ENCODE data around the gene C8G. TPM values are rescaled to one million over a fixed set of nuclear protein-coding genes. Genes with fewer than 3 reads are reported as not detected.
A peak's percentile ranks its signal among the peaks of the same experiment; 100 is the strongest.

C8G gene
- total and polyA plus RNA-seq, 9 of the 15 experiments (the other 6 are each of a cell fraction or from before 2014, with no cell fraction given), result 0.35 to 5.9 (median 2.7) TPM; not detected in 2

GRCh38 chr9:136928591-136928990, 16.5 kb upstream of the C8G start:
- POLR2A ChIA-PET, result interaction anchor here (0.6 to 3.2 kb wide), 3 partner anchors 8 to 97 kb away, joined by 3 to 19 read pairs (median 3); no protein-coding TSS in a partner anchor
- intact Hi-C loops (cut with micrococcal nuclease) (no loop called here), in situ Hi-C loops (cut with MboI) (no loop called here)
- Histone ChIP-seq H4K20me1 (replicated peaks; ENCODE audit: control insufficient read depth, insufficient read depth, low read length) (peaks cover 4% of the 10 kb centered on the region; the same call in 1 of the 2 replicates), H3K4me1 (replicated peaks in 1 of 2; ENCODE audit: control insufficient read depth in 2 of 2, insufficient read depth in 2 of 2, low read length in 2 of 2) (peaks cover 10 to 28% of the 10 kb centered on the region in 2 experiments; a peak in 4 of 5 replicates), H3K9me3 (replicated peaks; ENCODE audit: control insufficient read depth, insufficient read depth, low read depth, low read length) (no peaks in the 10 kb centered on the region), H3K79me2 (ENCODE audit: control insufficient read depth, insufficient read depth, low read length) (no peaks in the 10 kb centered on the region), H3K4me3 (no peak overlapping the region), H3K36me3 (ENCODE audit: control insufficient read depth, insufficient read depth, low read length) (peaks cover 68% of the 10 kb centered on the region; the same call in 2 of the 3 replicates), H3K9ac (ENCODE audit: insufficient read depth in 1 of 2, low read depth in 2 of 2, low read length in 2 of 2) (peak overlapping the region in 1 of 2 experiments; percentile 62; a peak in 1 of 4 replicates), H3K27me3 (ENCODE audit: control insufficient read depth in 2 of 2, insufficient read depth in 2 of 2, low read length in 2 of 2) (no peaks in the 10 kb centered on the region), H3K4me2 (ENCODE audit: insufficient read depth, low read length) (no peak overlapping the region), H3K9me1 (ENCODE audit: control insufficient read depth, insufficient read depth, low read length) (no peaks in the 10 kb centered on the region), H2AFZ (ENCODE audit: low read depth, low read length) (no peak overlapping the region), H3K27ac (ENCODE audit: extremely low read depth, low read depth, low read length) (no peak overlapping the region)
- WGBS (ENCODE audit: insufficient coverage, low coverage, missing lambda C conversion rate), result 86% methylated on average over 8 of the region's 9 CpGs
- no peak for DNase-seq (ENCODE audit: extremely low read depth in 1 of 4, low spot score in 3 of 4)
- CTCF ChIA-PET (ENCODE audit: low intra/inter-chr PET ratio), result no interaction called here
- no TSS peak for BruUV-seq (replicated peaks)
- FAIRE-seq, result no peak
- peak; percentile 36 for ATAC-seq
- no peak for TF ChIP-seq NR2C1 (IDR thresholded peaks at IDR 0.05)
- TF ChIP-seq NR2C1 (tag; IDR thresholded peaks at IDR 0.05), result no peak
- TF ChIP-seq SIN3A (IDR thresholded peaks at IDR 0.05; ENCODE audit: borderline replicate concordance in 2 of 2, control insufficient read depth in 1 of 2, low read depth in 2 of 2, low read length in 2 of 2), result no peak
- 0 out of 2 replicates have a peak, but pooled peaks have one; percentile 16 for TF ChIP-seq C11orf30 (IDR thresholded peaks at IDR 0.05; ENCODE audit: low read depth)
- TF ChIP-seq TEAD2 (tag; IDR thresholded peaks at IDR 0.05), result no peak
- TF ChIP-seq, protein P1, sequence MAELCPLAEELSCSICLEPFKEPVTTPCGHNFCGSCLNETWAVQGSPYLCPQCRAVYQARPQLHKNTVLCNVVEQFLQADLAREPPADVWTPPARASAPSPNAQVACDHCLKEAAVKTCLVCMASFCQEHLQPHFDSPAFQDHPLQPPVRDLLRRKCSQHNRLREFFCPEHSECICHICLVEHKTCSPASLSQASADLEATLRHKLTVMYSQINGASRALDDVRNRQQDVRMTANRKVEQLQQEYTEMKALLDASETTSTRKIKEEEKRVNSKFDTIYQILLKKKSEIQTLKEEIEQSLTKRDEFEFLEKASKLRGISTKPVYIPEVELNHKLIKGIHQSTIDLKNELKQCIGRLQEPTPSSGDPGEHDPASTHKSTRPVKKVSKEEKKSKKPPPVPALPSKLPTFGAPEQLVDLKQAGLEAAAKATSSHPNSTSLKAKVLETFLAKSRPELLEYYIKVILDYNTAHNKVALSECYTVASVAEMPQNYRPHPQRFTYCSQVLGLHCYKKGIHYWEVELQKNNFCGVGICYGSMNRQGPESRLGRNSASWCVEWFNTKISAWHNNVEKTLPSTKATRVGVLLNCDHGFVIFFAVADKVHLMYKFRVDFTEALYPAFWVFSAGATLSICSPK (IDR thresholded peaks at IDR 0.05; ENCODE audit: borderline replicate concordance), result no peak
- no peak for TF ChIP-seq SRSF1 (IDR thresholded peaks at IDR 0.05; ENCODE audit: low read depth, low read length)
- TF ChIP-seq FOXP1 (CRISPR knock-in tag; IDR thresholded peaks at IDR 0.05), result 0 out of 2 replicates have a peak, but pooled peaks have one; percentile 38
- no peak for TF ChIP-seq WHSC1 (IDR thresholded peaks at IDR 0.05; ENCODE audit: low read length)
- TF ChIP-seq, protein P2, sequence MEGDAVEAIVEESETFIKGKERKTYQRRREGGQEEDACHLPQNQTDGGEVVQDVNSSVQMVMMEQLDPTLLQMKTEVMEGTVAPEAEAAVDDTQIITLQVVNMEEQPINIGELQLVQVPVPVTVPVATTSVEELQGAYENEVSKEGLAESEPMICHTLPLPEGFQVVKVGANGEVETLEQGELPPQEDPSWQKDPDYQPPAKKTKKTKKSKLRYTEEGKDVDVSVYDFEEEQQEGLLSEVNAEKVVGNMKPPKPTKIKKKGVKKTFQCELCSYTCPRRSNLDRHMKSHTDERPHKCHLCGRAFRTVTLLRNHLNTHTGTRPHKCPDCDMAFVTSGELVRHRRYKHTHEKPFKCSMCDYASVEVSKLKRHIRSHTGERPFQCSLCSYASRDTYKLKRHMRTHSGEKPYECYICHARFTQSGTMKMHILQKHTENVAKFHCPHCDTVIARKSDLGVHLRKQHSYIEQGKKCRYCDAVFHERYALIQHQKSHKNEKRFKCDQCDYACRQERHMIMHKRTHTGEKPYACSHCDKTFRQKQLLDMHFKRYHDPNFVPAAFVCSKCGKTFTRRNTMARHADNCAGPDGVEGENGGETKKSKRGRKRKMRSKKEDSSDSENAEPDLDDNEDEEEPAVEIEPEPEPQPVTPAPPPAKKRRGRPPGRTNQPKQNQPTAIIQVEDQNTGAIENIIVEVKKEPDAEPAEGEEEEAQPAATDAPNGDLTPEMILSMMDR (IDR thresholded peaks at IDR 0.05 in 2 of 3, conservative IDR thresholded peaks at IDR 0.05 in 1 of 3; ENCODE audit: insufficient read depth in 2 of 3, low read depth in 1 of 3, low read length in 3 of 3), result no peak
- no peak for TF ChIP-seq CHD4 (IDR thresholded peaks at IDR 0.05; ENCODE audit: insufficient read depth, insufficient replicate concordance, low read depth, low read length, poor library complexity, severe bottlenecking)
- peak; percentile 58 for TF ChIP-seq POLR2G (IDR thresholded peaks at IDR 0.05; ENCODE audit: low read depth, low read length)
- no peak for TF ChIP-seq E2F8 (IDR thresholded peaks at IDR 0.05; ENCODE audit: low read depth, partially characterized antibody)
- TF ChIP-seq, protein P3, sequence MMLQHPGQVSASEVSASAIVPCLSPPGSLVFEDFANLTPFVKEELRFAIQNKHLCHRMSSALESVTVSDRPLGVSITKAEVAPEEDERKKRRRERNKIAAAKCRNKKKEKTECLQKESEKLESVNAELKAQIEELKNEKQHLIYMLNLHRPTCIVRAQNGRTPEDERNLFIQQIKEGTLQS (IDR thresholded peaks at IDR 0.05), result 0 out of 2 replicates have a peak, but pooled peaks have one; percentile 16
- TF ChIP-seq, protein P3 (CRISPR knock-in tag; conservative IDR thresholded peaks at IDR 0.05), result no peak
